Measurements from ENCODE around the gene ITGAE.
A peak's percentile ranks its signal among the peaks of the same experiment; 100 is the strongest.
"Not testable (repeated sequence)": the region's sequence is repeated elsewhere in the genome, so short reads cannot be mapped to it uniquely, and the experiment has no call there.

Gene ITGAE, protein sequence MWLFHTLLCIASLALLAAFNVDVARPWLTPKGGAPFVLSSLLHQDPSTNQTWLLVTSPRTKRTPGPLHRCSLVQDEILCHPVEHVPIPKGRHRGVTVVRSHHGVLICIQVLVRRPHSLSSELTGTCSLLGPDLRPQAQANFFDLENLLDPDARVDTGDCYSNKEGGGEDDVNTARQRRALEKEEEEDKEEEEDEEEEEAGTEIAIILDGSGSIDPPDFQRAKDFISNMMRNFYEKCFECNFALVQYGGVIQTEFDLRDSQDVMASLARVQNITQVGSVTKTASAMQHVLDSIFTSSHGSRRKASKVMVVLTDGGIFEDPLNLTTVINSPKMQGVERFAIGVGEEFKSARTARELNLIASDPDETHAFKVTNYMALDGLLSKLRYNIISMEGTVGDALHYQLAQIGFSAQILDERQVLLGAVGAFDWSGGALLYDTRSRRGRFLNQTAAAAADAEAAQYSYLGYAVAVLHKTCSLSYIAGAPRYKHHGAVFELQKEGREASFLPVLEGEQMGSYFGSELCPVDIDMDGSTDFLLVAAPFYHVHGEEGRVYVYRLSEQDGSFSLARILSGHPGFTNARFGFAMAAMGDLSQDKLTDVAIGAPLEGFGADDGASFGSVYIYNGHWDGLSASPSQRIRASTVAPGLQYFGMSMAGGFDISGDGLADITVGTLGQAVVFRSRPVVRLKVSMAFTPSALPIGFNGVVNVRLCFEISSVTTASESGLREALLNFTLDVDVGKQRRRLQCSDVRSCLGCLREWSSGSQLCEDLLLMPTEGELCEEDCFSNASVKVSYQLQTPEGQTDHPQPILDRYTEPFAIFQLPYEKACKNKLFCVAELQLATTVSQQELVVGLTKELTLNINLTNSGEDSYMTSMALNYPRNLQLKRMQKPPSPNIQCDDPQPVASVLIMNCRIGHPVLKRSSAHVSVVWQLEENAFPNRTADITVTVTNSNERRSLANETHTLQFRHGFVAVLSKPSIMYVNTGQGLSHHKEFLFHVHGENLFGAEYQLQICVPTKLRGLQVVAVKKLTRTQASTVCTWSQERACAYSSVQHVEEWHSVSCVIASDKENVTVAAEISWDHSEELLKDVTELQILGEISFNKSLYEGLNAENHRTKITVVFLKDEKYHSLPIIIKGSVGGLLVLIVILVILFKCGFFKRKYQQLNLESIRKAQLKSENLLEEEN

DNA sequence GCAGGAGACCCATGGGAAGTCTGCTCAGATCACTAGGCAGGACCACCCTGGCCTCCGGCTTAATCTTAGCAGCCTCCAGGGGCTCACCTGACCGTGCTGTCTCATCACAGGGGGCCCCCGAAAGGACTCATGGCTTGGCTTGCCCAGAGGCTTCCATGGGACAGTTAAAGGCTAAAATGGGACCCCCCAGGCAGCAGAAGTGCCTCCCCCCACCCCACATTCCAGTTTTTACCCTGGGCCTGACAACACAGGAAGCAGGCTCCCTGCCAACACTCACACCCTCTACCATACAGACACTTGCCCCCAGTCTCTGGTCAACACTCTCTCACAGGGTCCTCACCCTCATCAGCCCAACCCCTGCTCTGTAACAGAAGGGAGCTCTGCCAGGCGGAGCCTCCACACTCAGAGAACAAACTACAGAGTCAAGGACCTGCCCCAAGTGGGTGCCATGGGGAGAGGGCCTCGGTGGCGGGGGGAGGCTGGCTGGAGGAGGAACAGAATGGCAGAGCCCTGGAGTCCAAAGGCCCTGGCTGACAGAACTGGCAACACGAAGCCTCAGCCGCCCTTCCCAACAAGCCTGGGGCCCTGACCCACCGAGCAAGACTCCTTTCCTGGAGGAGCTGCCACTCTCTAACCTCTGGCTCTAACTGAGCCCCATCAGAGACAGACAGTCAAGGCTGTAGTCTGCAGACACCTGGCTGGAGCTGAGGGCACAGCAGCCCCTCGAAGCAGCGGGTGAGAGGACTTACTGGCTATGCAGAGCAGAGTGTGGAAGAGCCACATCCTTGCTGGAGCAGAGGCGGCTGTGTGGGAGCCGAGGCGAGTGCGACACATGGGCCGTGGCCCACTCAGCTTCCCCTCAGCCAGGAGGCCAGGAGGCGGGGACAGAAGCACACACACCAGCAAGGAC is at the start of gene ITGAE:
Gene ITGAE (minus strand): TSS at position 827 of the 910 bp plus-strand sequence. CDS start 44 bp downstream, at position 783.
- DNase-seq: no peak

DNA sequence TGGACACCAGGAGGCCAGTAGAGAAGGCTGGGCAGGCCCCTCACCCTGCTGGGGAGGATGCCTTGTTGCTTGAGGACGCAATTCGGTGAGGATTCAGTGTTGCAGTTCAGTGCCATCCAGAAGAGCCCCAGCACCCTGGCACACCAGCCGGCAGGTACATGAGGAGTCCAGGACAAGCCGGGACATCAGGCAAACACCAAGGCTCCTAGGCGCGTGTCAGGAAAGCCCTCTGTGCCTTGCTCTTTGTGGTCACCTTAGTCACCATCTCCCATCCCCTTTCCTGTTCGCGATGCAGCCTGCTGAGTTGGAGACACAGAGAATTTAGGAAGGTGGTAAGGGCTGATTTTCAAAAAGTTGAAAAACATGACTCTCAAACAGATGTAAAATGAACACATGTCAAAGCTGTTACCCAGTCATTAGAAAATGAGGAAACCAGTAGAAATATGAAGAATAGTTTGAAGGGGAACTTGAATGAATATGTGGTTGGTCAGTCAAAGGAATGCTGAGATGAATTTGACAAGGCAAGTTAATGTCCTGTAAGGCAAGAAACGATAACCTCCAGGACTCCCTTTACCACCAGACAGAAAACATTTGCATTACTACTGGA is 47.3 kb upstream of the ITGAE start:
- DNase-seq: no peak

DNA sequence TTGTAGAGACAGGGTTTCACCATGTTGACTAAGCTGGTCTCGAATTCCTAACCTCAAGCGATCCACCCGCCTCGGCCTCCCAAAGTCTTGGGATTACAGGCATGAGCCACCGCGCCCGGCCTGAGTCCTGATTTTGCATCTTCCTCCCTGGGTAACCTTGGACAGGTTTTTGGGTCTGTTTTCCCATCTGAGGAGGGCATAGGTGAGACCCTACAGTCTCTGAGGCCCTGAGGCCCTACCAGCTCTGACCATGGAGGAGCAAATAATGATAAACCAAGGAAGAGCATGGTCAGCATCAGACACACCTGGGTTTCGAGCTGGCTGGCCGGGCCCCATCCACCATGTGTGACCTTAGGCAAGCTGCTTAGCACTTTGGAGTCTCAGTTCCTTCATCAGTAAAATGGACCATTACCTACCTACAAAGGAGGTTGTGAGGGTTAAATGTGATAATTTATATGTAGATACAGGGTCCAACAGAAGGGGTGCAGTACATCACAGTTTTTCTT is 46.2 kb upstream of the ITGAE start:
- no peak for DNase-seq

DNA sequence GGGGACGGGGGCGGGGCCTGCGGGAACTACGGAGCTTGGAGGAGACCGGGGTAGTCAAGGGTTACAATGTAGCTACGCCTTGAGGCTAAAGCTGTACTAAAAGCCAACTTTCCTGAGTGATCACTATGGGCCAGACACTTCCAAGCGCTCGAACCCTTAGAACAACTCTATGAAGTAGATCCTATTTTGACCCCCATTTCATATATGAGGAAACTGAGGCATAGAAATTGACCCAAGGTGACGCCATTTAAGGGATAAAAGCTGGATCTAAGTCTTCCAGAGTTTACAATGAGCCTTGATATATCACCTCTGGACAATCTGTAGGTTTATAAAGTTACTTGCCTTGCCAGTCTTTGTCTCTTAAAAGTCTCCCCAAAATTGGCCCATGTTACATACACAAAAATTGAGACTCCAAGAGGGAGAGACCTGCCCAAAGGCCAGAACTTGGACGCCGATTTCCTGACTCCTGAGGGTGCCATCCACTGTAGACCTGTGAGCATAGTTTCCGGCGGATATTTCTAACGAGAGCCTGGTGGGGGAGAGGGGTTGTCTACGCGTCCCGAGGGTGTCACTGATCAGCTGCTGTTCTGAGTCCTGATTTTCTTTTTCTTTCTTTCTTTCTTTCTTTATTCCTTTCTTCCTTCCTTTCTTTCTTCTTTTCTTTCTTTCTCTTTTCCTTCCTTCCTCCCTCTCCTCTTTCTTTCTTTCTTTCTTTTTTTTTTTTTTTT is 45.6 kb upstream of the ITGAE start:
- DNase-seq: no peak

DNA sequence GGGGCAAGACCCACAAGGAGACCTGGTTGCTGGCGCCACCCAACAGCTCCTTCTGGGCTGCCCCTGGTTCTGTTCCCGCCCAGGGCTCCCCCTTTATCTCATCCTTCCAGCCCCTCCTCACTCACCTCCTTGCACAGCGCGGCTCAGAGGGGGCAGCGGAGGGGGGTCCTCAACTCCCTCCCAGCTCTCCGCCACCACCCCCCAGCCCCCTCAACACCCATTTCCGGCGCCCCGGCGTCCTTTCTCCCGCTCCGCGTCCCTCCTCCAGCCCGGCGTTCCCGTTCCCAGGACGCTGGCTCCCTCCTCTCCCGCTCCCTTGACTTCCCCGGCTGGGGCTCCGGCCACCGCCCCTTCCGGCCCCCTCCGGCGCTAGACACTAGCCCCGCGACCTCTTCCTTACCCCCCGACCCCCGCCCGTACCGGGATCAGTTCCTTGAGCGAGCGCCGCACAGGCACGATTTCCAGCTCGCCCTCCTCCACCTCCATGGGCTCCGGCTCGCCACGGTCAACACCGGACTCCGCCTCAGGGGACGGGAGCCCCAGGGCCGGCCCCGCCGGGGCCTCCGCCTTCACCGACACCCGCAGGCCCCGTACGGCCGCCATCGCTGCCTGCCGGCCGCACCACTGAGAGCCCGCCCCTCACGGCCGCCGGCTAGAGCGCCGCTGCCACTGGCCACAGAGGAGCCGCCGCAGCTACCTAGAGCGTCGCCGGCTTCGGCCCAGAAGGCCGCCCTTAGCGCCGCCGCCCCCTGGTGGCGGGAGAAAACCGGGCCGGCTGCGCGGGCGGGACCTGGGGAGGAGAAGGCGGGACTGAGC is 44.8 kb upstream of the ITGAE start, which contains the start of gene NCBP3:
Gene NCBP3 (minus strand): TSS at position 626 of the 816 bp plus-strand sequence. CDS start 23 bp downstream, at position 603.
- peak; percentile 90 for DNase-seq

DNA sequence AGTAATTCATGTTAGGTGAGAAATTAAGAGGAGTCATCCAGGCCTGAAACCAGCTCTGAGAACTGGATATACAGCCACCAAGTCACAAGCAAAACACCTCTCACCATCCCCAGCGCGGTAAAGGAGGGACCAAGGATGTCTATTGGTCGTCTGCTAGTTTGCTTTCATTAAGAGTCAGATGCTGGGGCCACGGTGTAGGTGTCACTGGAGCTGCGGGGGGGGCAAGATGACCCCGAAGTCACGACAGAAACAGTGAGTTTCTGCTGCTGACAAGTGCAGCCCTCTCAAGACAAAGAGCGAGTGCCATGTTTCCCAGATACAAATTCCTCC is 44.3 kb upstream of the ITGAE start:
- DNase-seq: peak; percentile 59

DNA sequence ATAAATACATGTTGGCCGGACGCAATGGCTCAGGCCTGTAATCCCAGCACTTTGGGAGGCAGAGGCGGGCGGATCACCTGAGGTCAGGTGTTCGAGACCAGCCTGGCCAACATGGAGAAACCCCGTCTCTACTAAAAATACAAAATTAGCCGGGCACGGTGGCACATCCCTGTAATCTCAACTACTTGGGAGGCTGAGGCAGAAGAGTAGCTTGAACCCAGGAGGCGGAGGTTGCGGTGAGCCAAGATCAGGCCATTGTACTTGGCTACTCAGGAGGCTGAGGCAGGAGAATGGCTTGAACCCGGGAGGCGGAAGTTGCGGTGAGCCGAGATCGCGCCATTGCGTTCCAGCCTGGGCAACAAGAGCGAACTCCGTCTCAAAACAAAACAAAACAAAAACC is 43.6 kb upstream of the ITGAE start:
- DNase-seq: not testable (repeated sequence)

DNA sequence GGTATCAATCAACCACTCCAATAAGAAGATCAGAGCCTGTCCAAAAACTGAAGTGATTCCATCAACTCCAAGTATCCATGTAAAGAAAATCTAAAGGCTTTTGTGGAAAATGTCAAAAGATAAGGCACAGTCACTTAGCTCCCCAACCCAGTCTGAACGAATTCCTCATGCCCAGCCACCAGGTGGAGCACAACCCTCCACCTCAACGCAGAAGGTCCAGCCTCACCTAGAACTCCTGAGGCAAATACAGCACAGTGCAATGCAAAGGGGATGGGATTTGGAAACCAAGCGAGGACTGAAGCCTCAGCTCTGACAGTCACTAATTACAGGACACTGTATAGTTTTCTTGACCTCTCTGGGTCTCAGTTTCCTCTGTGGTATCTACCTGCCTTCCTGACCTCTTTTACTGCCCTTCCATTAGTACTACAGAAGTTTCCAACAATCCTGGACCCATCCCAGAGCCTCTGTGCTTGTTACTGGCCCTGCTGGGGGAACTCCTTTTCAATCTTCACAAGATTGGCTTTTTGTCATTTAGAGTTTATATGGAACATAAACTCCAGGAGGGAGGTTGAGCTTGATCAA is 43.0 kb upstream of the ITGAE start:
- DNase-seq: peak; percentile 53

DNA sequence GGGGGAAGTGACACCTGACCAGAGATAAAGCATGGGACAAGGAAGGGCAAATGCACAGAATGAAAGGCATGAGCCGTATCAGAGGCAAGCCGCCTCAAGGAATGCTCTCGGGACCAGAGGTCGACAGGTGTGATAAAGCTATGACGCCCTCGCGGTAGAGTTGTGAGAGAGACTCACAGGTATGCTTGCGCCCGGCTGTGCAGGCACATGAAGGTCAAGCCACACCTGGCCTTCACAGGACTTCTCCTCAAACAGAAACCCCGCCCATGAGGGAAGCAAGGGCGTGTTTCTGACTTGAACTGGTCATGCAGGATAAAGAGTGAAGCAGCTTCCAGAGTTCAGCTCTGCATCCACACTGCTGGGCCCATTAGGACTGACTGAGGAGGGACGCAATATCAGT is 37.2 kb upstream of the ITGAE start:
- DNase-seq: no peak

DNA sequence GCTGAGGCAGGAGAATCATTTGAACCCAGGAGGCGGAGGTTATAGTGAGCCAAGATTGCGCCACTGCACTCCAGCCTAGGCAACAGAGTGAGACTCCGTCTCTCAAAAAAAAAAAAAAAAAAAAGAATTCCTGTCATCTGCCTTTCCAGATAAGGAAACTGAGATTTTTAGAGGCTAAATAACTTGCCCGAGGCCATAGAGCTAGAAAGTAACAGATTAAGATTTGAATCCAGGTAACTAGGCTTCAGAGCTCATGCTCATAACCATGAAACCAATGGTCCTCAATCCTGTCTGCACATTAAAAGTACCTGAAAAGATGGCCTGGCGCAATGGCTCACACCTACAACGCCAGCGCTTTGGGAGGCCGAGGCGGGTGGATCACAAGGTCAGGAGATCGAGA is 35.6 kb upstream of the ITGAE start:
- no peak for DNase-seq

DNA sequence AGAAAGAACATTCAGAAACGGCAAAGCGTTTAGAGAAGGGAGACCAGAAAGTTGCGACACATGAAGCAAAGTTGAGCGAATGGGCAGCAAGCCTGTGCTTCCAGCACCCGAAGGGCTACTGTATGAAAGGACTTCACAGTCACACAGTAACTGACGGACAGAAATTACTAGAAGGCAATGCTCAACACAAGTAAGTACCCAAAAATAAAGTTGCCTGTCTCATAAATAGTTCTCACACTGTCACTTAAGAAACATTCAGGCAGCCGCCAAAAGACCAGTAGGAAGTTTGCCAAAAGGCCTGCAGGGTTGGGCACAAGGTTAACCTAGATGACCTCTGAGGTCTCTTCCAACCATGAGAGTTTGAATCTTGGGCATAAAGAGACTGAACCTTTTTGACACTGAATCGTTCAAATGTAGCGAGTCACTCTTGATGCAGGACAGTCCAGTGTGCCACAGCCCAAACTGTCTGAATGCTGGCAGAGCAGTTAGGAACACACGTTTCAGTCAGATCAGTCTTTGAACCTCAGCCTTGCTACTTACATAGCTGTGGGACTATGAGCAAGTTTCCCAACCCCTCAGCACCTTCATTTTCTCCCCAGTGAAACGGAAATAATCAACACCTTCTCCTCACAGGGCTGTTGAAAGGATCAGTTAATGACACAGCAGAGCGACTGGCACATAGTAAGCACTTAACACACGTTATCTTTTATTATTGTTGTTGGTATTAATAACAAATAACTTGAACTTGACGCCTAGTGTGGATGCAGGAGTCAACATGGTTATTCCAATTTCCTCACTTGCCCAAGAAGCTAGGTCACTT is 34.6 kb upstream of the ITGAE start:
- DNase-seq: no peak

DNA sequence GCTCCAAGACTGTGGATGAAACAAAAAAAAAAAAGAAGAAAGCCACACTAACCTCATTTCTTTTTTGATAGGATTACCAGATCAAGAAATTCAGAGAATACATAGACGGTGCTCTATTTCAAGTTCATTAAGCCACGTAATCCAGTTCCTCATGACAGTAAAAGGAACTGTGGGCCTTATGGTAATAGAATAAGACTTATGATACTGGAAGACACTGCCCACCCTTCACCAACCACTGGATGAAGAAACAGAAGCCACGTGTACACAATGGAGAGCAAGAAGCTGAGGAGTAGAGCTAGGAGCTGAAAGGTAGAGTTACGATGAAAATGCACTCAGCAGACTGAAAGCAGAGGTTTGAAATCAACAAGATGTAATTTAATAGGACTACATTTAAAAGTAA is 33.8 kb upstream of the ITGAE start:
- no peak for DNase-seq

DNA sequence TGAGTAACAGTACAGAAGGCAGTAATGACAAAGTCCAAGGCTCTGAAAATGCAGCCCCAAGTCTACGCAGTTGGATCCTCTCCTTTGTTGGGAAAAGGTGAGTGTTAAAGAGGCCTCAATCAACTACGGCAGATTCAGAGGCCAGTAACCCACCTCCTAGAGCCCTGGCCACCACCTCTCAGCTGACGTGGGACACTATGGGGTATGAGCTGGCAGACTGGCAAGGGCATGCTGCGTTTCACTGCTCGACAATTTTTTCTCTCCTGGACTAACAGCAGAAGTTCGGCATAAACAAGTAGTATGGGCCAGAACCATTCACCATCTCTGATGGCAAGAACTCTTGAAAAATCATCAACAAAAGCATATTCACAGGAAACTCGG is 27.9 kb upstream of the ITGAE start:
- DNase-seq: no peak

DNA sequence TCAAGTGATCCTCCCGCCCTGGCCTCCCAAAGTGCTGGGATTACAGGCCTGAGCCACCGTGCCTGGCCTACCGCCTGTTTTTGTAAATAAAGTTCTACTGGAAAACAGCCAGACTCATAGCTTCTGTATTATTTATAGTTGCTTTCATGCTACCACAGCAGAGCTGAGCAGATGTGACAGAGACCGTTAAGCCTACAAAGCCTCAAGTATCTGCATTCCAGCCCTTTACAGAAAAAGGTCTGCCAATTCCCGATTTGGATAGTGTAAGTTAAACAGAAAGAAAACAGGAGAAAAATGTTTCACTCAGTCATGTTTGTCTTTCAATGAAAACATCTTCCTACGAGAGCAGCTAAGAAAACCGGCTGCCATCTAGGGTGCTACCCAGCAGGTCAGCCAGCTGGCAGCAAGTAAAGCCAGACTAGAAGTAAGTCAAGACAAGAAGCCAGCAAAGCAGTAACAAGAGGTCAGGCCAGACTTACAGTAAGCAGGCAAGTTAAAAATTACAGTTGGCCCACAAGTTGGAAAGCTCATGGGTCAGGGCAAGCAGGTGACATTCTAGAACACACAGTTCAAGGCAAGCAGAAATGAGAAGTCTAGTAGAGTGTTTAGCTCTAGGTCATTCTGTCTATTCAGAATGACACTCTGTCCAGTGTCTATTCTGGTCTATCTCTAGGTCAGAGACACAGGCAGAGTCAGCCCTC is 27.3 kb upstream of the ITGAE start:
- DNase-seq: no peak

DNA sequence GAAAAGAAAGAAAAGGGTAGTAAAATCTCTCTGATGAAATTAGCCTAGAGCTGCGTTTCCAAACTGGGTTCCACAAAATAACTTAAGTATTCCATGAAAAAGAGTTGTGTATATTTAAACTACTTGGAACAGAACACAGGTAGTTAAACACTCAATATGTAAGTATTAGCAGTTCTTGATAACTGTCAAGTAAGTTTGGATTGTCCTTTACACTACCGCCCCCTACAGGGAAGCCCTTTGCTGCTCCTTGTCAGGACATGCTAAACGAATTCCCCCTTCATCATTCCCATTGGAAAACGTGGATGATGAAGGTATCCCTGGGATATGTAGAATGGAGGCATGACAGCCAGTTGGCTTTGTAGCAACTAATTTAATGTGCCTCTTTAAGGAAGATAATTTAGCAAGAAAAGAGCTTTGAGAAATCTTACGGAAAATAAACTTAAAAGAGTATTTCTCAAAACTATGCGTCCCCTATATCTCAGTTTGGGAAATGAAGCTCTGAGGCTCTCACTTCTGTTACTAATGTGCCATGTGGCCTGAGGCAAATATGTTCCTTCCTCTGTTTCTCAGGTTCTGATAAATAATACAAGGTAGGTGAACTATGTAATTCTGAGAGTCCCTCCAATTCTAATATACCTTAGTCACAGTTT is 26.3 kb upstream of the ITGAE start:
- DNase-seq: peak; percentile 66

DNA sequence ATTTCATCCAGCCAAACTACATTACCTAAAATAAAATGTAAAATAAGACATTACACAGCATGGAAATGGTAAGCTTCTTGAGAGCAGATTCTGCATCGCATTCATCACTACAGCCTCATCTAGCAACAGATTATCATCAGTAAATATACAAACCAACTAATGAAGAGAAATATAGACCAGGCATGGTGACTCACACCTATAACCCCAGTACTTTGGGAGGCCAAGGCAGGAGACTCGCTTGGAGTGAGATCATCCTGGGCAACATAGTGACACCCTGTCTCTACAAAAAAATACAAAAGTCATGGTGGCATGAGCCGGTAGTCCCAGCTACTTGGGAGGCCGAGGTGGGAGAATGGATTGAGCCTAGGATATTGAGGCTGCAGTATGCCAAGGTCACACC is 25.2 kb upstream of the ITGAE start:
- no peak for DNase-seq

DNA sequence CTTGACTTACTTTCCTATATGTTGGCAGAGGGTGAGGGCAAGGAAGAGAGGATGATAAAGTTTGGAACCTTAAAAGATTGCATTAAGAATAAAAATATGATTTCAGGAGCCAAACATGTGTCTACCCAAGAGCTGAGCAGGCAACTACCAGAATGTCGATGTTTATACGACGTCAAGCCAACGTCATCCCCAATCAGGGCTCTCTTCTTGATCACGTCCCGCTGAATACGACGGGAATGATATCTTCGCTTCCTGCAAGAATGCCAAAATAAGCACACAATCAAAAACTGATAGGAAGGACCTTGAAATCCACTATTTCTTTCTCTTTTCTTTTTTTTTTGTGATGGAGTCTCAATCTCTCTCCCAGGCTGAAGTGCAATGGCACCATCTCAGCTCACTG is 20.1 kb upstream of the ITGAE start:
- no peak for DNase-seq

DNA sequence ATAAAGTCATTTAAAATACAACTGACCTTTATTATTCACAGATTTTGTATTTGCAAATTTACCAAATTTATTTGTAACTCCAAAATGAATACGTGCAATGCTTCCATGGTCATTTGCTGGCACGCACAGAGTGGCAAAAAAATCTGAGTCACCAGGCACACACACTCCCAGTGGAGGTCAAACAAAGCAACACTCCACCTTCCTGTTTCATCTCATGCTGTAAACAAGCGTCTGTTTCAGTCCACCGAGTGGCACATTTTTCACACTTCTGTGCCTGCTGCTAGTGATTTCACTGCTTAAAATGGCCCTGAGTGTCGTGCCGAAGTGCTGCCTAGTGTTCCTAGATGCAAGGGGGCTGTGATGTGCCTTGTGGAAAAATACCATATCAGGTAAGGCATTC is 17.8 kb upstream of the ITGAE start:
- DNase-seq: no peak

Measured in activated naive CD4-positive, alpha-beta T cell treated with Interleukin-2 at 50 U/mL for 16 hours (primary cell).